HG03139 (cell line): Measurements from ENCODE around the gene PUM2.
"Not testable (repeated sequence)": the region's sequence is repeated elsewhere in the genome, so short reads cannot be mapped to it uniquely, and the experiment has no call there.

Experiments used
- ATAC-seq: cut with Tn5 transposase; IDR thresholded peaks from one replicate; pipeline ENCODE4 v1.9.1; 2021; ENCODE audit not compliant: unreplicated experiment

Gene PUM2

GRCh38 chr2:20371323-20372025 is 20.8 kb upstream of the PUM2 start:
- ATAC-seq: no peak

DNA sequence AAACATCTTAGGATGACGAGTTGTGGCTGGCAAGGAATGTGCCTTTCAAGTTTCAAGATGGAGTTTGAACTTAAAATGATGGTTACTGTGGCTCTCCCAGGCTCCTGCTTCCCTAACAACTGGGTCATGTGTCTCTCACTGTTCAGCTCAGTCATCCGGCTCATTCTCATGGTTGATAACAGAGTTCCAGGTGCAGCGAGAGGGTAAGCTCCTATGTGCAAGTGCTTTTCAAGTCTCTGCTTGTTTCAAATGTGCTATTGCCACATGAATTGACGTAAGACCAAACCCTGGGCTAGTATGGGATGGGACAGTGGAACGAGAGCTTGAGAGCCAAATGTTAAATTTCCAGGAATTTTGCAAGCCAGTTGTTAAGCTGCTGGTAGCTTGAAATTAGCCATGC is 19.5 kb upstream of the PUM2 start:
- no peak for ATAC-seq

GRCh38 chr2:20369366-20369765 is 18.7 kb upstream of the PUM2 start:
- no peak for ATAC-seq

DNA sequence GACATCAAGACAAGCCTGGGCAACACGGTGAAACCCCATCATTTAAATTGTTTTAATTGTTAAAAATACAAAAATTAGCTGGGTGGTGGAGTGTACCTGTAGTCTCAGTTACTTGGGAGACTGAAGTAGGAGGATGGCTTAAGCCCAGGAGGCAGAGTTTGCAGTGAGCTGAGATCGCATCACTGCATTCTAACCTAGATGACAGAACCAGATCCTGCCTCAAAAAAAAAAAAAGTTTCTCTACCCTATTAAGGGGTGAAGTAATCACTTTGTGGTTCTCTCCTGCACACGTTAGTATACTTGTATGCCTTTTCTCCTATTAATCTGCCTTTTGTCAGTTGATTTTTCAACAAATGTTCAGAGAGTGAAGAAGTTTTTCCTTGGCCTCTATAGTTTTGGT is 18.1 kb upstream of the PUM2 start:
- ATAC-seq: no peak

- not testable (repeated sequence) for ATAC-seq
These were observed 17.3 kb upstream of the PUM2 start for GRCh38 chr2:20367929-20368328.

DNA sequence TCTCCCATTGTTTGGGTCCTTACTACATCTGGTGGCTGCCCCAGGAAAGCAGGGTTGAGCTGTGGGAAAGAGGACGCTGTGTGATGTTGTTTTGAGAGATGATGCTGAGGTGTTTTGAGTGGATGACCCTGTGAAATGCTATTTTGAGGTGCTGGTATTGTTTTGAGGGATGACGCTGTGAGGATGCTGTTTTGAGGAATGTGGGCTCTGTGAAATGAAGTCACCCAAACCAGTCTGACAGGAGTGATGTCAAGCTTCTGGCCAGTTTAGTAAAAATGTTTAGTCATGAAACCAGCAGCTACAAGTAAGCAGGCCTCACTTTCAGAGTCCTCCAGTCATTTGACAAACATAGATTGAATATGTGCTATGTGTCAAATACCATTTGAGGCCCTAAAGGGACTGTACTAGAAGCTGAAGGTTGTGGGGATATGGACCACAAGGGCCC is 16.1 kb upstream of the PUM2 start:
- ATAC-seq: no peak

GRCh38 chr2:20365249-20365817 is 14.7 kb upstream of the PUM2 start:
- ATAC-seq: peak; percentile 90

GRCh38 chr2:20363578-20363977 is 12.9 kb upstream of the PUM2 start:
- ATAC-seq: no peak

DNA sequence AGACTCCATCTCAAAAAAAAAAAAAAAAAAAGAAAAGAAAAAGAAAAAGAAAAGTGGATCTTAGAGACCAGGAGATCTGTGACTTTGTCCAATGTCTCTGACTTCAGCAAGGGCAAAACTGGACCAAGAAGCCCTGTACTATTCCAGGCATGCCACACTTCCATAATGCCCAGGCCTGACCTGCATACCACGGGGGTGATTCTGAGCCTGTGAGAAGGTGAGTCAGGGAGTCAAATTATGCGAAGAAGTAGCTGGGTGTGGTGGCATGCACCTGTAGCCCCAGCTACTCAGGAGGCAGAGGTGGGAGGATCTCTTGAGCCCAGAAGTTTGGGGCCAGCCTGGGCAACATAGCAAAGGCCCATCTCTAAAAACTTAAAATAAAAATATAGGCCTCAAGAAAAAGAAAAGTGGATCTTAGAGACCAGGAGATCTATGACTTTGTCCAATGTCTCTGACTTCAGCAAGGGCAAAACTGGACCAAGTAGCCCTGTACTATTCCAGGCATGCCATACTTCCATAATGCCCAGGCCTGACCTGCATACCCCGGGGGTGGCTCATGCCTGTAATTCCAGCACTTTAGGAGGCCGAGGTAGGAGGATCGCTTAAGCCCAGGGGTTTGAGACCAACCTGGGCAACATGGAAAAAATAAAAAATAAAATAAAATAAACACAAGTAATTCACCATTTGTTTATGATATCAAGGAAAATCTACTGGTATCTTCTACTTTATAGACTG is 12.2 kb upstream of the PUM2 start:
- no peak for ATAC-seq

- no peak for ATAC-seq
These were observed 11.2 kb upstream of the PUM2 start for GRCh38 chr2:20361893-20362292.

DNA sequence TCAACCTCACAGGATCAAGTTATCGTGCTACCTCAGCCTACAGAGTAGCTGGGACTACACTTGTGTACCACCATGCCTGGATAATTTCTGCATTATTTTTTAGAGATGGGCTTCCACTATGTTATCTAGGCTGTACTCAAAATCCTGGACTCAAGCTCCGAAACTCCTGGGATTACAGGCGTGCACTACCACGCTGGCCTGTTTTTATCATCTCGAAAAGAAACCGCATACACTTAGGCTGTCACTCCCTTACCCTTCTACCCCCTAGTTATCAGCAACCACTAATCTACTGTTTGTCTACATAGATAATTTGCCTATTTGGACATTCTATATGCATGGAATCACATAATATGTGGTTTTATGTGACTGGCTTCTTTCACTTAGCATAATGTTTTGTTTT is 8.5 kb upstream of the PUM2 start:
- no peak for ATAC-seq

DNA sequence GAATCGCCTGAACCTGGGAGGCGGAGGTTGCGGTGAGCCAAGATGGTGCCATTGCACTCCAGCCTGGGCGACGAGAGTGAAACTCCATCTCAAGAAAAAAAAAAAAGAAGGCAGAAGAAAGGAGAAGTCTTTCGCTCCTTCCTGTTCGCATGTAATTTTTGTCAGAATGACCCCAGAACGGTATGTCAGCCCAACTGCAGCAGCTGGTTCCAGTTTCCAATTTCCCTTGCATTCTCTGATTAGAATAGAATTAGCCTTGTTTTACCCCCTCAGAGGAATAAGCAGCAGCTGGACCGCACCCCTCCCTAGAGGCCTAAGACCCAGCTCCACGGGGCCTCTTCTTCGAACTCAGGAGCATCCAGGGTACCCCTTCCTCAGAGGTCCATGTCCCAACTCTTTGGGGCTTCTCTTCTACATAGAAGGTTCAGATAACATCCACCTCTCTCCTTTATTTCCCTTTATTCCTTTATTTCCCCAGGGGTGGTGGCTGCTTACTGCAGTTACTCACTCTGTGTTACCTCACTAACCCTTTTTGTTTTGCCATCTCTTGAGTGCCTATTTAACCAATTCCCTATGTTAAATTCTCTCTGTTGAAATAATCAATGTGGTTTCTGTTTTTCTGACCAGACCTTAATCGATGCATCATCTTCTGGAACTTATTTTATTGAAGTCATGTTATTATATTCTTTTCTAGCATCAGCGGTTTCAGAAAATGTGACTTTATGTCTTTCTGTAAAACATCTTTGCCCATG is 7.2 kb upstream of the PUM2 start:
- no peak for ATAC-seq

- no peak for ATAC-seq
These were observed 5.4 kb upstream of the PUM2 start for GRCh38 chr2:20356042-20356441.

DNA sequence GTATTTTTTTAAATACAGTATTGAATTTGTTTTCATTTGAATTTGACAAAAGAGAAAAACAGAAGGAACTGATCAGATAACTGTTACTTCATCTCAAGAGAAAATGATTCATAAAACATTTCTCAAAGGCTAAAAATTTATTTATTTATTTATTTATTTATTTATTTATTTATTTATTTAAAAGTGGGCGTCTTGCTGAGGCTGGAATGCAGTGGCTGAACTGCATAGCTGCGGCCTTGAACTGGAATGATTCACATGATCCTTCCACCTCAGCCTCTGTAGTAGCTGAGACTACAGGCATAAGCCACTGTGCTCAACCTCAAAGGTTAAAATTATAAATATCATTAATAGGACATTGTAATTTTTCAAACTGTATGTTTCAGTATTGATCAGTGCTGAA is 4.5 kb upstream of the PUM2 start:
- ATAC-seq: no peak

DNA sequence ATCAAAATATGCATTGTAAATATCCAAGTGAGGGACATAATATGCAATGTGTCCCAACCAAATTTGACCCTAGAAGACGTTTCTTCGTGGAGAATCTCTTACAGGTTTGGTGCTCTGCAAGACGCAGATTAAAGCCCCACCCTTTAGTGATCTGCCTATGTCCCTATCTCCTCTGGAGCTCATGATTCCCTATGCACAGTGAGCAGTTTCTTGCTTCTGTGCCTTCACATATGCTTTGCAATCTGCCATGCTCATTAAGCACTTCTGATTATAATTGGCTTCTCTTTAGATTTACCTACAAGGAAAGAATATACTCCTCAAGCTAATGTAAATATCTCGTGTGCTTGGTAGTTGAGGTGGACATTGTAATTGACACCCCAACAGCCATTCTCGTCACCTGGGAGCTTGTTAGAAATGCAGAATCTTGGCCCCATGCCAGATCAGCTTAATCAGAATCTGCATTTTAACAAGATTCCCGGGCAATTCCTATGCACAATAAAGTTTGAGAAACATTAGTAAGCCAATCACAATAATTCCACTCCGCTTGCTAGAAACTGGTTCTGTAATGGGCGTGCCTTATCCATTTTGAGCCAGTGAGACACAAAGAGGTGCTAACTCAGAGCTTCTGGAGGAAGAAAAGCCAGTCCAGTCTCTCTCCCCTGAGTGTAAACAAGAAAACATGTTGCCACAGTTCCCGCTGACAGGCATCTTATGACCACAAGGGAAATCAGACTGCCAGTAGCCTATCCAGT is 2.8 kb upstream of the PUM2 start:
- no peak for ATAC-seq

- ATAC-seq: no peak
These were observed 2.1 kb upstream of the PUM2 start for GRCh38 chr2:20352581-20353216.

DNA sequence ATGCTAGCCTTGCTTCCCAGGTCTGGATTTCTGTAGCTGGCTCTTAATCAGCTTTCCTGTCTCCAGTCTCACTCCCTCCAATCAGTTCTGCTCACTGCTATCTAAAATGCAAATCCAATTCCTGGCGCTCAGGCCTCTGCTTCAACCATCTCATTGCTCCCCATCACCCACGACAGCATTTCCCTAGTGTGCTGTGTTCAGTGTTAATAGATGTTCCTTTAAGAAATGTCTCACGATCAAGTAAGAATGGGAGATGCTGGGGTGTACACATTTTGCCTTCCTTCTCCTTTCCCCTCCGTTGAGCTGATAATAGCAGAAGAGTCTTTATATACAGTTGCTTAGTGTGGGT is 1.6 kb upstream of the PUM2 start:
- no peak for ATAC-seq

- ATAC-seq: no peak
These were observed 1.0 kb upstream of the PUM2 start for GRCh38 chr2:20351555-20352229.

GRCh38 chr2:20350041-20350712 is 467 bp downstream of the PUM2 start:
- peak; percentile 23 for ATAC-seq
